Activated T-cell treated with anti-CD3 and anti-CD28 coated beads, Interleukin-2, amount 50 U/mL, for 24 hours (primary cell): ENCODE data around the gene NFATC4.
"Not testable (repeated sequence)": the region's sequence is repeated elsewhere in the genome, so short reads cannot be mapped to it uniquely, and the experiment has no call there.

ENCODE experiments used
- DNase-seq: peaks from one replicate; pipeline ENCODE4 v3.0.0-alpha.2; 2020
- H3K27ac Mint-ChIP-seq: 2 replicates; pipeline ENCODE4 v1.8.0; 2020; ENCODE audit warnings: mild to moderate bottlenecking, mixed read lengths
- H3K27me3 Mint-ChIP-seq: 2 replicates; pipeline ENCODE4 v1.8.0; 2020; ENCODE audit warnings: mixed read lengths
- H3K36me3 Mint-ChIP-seq: 2 replicates; pipeline ENCODE4 v1.8.0; 2020; ENCODE audit warnings: low read depth, mixed read lengths
- H3K4me1 Mint-ChIP-seq: 2 replicates; pipeline ENCODE4 v1.8.0; 2020; ENCODE audit warnings: low read depth, mixed read lengths
- H3K4me3 Mint-ChIP-seq: 2 replicates; pipeline ENCODE4 v1.8.0; 2020; ENCODE audit warnings: mild to moderate bottlenecking, moderate library complexity, mixed read lengths
- H3K9me3 Mint-ChIP-seq: 2 replicates; pipeline ENCODE4 v1.8.0; 2020; ENCODE audit warnings: mixed read lengths

Gene NFATC4

DNA sequence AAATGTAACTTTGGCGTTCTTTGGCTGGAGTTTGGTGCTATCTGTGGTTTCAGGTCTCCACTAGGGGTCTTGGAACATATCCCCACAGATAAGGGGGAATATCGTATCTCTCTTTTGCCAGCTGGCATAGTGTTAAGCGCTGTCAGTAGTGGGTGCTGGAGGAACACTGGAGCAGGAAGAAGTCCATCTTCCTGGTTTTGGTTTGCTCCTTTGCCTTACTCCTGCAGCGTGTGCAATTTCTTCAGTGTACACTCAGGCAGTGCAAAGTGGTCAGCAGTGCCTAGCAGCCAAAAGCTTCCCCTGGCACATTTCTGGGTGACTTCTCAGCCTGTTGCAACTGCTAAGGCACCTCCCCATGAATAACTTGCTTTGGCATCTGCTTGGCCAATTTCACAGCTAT lies 16.5 kb upstream of the NFATC4 start:
- H3K4me1 Mint-ChIP-seq, result peaks cover 3% of the 10 kb centered on the region
- peaks cover 60% of the 10 kb centered on the region for H3K27me3 Mint-ChIP-seq
- H3K36me3 Mint-ChIP-seq, result no peaks in the 10 kb centered on the region
- H3K9me3 Mint-ChIP-seq, result no peaks in the 10 kb centered on the region
- H3K4me3 Mint-ChIP-seq, result no peak overlapping the region
- no peak overlapping the region for H3K27ac Mint-ChIP-seq
- no peak for DNase-seq

DNA sequence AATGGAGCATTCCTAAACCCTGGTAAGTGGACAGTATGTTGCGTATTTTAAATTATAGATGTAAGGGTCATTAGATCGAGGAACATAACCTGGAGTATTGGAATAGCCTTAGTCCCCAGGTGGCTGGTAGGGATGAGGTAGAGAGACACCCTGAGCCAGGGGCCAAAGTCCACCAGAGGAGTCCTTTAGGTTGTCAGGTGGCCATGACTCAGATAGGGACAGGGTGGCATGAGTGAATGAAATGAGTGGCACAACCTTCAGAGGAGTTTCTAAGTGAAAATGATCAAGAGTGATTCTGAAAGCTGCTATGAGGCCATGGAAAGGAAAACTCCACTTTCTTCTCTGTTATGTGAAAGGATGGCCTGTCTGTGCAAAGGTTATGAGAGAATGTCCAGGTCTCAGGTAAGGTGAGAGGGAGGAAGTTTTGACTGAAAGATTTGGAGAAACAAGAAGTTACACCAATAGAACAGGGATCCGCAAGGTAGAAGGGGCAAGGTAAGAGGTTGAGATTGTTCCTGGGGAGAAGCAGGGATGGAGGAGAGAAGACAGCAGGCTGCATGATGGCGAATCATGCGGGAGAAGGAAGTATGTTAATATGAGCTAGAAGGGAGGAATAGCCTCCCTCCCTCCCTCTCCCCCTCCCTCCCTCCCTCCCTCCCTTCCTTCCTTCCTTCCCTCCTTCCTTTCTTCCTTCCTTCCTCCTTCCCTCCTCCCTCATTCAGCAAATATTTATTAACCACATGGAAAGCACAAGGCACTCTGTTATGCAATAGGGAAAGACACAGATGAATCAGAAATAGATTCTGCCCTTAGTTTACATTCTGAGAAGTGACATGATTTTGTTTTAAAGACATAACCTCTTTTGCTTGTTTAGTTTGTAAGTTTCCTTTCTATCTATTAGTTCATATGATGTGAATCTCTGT lies 14.2 kb upstream of the NFATC4 start:
- Mint-ChIP-seq H3K27me3 (peaks cover 56% of the 10 kb centered on the region), H3K36me3 (no peaks in the 10 kb centered on the region), H3K4me1 (peaks cover 3% of the 10 kb centered on the region), H3K9me3 (no peaks in the 10 kb centered on the region), H3K27ac (peak overlapping the region; percentile 38), H3K4me3 (no peak overlapping the region)
- no peak for DNase-seq

DNA sequence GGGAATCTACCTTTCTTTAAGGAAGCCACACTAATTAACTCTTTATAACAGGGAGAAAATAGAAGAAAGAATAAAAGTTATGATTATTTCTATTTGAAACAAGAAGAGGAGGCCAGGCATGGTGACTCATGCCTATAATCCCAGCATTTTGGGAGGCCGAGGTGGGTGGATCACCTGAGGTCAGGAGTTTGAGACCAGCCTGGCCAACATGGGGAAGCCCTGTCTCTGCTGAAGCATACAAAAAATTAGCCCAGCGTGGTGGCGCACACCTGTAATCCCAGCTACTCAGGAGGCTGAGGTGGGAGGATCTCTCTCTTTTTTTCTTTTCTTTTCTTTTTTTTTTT lies 13.5 kb upstream of the NFATC4 start:
- not testable (repeated sequence) for H3K9me3 Mint-ChIP-seq, H3K36me3 Mint-ChIP-seq, H3K27ac Mint-ChIP-seq, DNase-seq, H3K4me1 Mint-ChIP-seq, H3K4me3 Mint-ChIP-seq
- peaks cover 54% of the 10 kb centered on the region for H3K27me3 Mint-ChIP-seq

DNA sequence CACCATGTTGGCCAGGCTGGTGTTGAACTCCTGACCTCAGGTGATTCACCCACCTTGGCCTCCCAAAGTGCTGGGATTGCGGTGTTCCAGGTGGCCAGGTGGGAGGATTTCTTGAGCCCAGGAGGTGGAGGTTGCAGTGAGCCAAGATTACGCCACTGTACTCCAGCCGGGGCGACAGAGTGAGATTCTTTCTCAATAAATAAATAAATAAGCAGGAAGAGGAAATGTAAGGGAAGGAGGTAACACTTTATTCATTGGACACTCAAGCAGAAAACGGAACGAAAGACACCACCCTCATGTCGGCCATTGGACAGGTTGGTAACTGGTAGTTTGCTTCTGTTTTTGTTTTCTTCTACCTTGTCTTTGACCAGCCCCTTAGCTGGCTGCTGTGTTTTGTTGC lies 13.0 kb upstream of the NFATC4 start:
- peaks cover 3% of the 10 kb centered on the region for H3K4me1 Mint-ChIP-seq
- no peak overlapping the region for H3K27ac Mint-ChIP-seq
- H3K36me3 Mint-ChIP-seq, result no peaks in the 10 kb centered on the region
- peaks cover 52% of the 10 kb centered on the region for H3K27me3 Mint-ChIP-seq
- no peaks in the 10 kb centered on the region for H3K9me3 Mint-ChIP-seq
- H3K4me3 Mint-ChIP-seq, result no peak overlapping the region
- no peak for DNase-seq

DNA sequence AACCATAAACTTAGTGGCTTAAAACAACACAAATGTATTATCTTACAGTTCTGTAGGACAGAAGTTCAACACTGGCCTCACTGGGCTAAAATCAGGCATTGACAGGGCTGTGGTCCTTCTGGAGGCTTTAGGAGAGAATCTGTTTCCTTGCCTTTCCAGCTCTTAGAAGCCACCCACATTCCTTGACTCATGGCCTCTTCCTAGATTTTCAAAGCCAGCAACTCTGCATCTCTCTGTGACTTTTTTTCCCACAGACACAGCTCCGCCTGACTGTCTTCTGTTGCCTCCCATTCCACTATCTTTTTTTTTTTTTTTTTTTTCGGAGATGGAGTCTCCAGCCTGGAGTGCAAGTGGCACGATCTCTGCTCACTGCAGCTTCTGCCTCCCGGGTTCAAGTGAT lies 11.8 kb upstream of the NFATC4 start:
- H3K36me3 Mint-ChIP-seq, result no peaks in the 10 kb centered on the region
- peaks cover 48% of the 10 kb centered on the region for H3K27me3 Mint-ChIP-seq
- DNase-seq, result no peak
- no peak overlapping the region for H3K27ac Mint-ChIP-seq
- peaks cover 3% of the 10 kb centered on the region for H3K4me1 Mint-ChIP-seq
- no peak overlapping the region for H3K4me3 Mint-ChIP-seq
- H3K9me3 Mint-ChIP-seq, result no peaks in the 10 kb centered on the region

DNA sequence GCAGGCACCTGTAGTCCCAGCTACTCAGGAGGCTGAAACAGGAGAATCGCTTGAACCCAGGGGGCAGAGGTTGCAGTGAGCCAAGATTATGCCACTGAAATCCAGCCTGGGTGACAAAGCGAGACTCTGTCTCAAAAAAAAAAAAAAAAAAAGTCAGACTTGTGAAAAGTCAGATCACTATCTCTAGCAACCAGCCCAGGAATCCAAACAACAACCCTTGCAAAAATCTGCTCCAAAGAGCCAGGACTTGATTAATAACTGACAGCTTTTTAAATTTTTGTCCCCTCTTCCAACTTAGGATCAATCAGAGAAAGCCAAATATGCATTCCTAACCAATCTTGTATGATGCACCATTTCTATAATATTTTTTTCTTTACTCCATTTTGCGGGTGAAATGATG lies 7.7 kb upstream of the NFATC4 start:
- no peaks in the 10 kb centered on the region for H3K36me3 Mint-ChIP-seq
- peaks cover 39% of the 10 kb centered on the region for H3K27me3 Mint-ChIP-seq

DNA sequence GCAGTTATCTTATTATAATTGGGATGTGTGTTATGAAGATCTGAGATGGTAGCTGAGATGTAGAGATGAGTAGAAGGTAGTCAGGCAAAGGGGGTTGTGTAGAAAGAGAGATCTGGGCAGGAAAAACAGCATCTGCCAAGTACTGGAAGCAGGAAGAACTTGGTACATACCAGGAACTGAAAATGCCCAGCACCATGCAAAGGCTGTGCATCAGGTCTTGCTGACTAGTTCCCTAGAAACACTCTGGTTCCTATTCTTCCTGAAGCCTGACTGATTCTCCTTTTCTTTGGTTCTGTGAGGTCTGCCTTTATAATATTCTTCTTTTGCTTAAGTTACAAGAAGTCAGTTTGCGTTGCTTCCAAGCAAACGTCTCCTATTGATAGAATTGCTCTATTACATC lies 6.7 kb upstream of the NFATC4 start:
- Mint-ChIP-seq H3K27ac (no peak overlapping the region), H3K9me3 (no peaks in the 10 kb centered on the region), H3K36me3 (no peaks in the 10 kb centered on the region), H3K4me3 (no peak overlapping the region), H3K27me3 (peaks cover 48% of the 10 kb centered on the region), H3K4me1 (peaks cover 11% of the 10 kb centered on the region)
- no peak for DNase-seq

More for the DNA sequence above, 7.7 kb upstream of the NFATC4 start:
- peaks cover 3% of the 10 kb centered on the region for H3K4me1 Mint-ChIP-seq
- H3K27ac Mint-ChIP-seq, result no peak overlapping the region
- no peak overlapping the region for H3K4me3 Mint-ChIP-seq
- no peak for DNase-seq
- no peaks in the 10 kb centered on the region for H3K9me3 Mint-ChIP-seq

DNA sequence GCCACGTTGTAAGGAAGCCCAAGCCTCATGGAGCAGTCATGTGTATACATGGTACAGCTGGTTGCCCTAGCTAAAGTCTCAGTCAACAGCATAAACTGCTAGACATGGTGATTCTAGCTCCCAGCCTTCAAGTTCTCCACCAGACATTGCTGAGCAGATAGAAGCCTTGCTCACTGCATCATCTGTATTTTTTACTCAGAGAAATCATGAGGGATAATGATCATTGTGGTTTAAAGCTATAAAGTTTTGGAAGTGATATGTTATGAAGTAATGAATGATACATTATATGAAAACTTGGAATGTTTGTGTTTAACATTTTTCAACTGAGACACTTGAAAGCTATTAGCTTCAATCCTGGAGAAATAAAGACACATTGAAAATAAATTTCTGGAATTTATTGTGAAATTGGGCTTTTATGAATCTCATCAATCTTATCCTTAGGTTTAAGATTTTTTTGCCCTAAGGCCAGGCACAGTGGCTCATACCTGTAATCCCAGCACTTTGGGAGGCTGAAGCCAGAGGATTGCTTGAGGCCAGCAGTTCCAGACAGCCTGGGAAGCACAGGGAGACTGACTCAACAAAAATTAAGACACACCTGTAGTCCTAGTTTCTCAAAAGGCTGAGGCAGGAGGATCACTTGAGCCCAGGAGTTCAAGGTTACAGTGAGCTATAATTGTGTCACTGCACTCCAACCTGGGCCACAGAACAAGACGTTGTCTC lies 5.6 kb upstream of the NFATC4 start:
- Mint-ChIP-seq H3K4me3 (no peak overlapping the region), H3K9me3 (no peaks in the 10 kb centered on the region), H3K4me1 (peaks cover 19% of the 10 kb centered on the region), H3K36me3 (no peaks in the 10 kb centered on the region), H3K27ac (no peak overlapping the region), H3K27me3 (peaks cover 53% of the 10 kb centered on the region)
- no peak for DNase-seq

DNA sequence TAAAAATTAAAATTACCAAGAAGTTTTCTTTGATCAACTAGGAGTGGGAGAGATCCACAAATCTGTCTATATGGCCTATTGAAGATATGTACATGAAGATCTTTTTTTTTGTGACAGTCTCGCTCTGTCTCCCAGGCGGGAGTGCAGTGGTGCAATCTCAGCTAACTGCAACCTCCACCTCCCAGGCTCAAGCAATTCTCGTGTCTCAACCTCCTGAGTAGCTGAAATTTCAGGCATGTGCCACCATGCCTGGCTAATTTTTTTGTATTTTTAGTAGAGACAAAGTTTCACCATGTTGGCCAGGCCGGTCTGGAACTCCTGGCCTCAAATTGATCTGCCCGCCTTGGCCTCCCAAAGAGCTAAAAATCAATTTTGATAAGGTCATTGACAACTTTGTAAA lies 4.6 kb upstream of the NFATC4 start:
- Mint-ChIP-seq H3K9me3 (no peaks in the 10 kb centered on the region), H3K36me3 (no peaks in the 10 kb centered on the region), H3K27ac (no peak overlapping the region), H3K4me1 (peaks cover 26% of the 10 kb centered on the region), H3K27me3 (peaks cover 57% of the 10 kb centered on the region), H3K4me3 (no peak overlapping the region)
- no peak for DNase-seq

DNA sequence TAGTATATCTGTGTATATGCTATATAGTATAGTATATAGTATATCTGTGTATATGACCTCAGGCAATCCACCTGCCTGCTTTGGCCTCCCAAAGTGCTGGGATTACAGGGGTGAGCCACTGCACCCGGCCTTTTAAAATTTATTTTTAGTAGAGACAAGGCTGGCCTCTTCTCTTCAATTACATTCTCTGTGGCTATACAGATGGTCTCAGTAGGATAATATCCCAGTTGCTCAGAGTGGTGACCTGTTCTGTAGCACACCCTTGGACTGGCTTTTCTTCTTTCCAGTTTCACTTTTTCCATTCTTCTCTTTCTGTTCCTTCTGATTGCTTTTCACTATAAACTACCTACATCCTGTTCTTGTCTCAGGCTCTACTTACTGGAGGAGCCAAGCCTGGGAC lies 3.1 kb upstream of the NFATC4 start:
- no peaks in the 10 kb centered on the region for H3K9me3 Mint-ChIP-seq
- no peak for DNase-seq
- no peak overlapping the region for H3K27ac Mint-ChIP-seq
- H3K36me3 Mint-ChIP-seq, result no peaks in the 10 kb centered on the region
- H3K4me3 Mint-ChIP-seq, result no peak overlapping the region
- peaks cover 61% of the 10 kb centered on the region for H3K27me3 Mint-ChIP-seq
- H3K4me1 Mint-ChIP-seq, result peaks cover 26% of the 10 kb centered on the region

DNA sequence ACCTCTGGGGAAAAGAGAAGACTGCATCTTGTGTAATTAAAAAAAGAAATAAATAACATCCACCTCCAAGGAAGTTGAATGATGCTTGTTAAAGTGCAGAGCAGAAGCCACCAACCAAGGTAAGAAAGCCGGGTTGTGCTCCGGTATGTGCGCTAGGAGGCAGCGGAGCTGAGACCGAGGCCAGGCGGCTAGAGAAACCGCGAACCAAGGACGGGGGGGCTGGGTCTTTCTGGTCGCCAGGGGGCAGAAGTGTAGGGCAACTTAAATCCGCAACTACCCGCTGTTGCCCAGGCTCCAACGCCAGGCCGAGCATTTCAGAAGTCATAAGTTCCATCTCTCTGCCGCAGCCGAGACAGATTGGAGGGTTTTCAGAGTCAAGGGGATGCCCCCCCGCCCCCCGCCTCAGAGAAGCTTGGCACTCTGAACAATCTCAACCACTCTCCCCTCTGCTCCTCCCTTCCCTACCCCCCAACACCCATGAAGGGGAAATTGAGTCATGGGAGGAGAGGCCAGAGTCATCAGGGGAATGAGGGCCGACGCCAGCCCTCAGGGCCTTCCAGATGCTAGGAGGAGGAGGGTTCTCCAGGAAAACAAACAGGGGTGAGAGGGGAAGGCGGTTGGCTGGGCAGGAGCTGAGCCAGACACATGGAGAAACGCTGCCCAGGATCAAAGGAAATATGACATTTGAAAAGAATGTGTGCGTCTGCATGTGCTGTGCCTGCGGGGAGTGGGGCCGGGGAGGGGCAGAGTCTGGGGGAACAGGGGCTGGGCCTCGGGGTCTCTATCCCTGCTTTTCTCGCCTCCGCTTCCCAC lies 2.2 kb upstream of the NFATC4 start:
- Mint-ChIP-seq H3K27ac (peak overlapping the region; percentile 68), H3K4me1 (peaks cover 26% of the 10 kb centered on the region), H3K27me3 (peaks cover 55% of the 10 kb centered on the region), H3K9me3 (no peaks in the 10 kb centered on the region), H3K4me3 (peak overlapping the region; percentile 59), H3K36me3 (no peaks in the 10 kb centered on the region)
- peak; percentile 76 for DNase-seq

DNA sequence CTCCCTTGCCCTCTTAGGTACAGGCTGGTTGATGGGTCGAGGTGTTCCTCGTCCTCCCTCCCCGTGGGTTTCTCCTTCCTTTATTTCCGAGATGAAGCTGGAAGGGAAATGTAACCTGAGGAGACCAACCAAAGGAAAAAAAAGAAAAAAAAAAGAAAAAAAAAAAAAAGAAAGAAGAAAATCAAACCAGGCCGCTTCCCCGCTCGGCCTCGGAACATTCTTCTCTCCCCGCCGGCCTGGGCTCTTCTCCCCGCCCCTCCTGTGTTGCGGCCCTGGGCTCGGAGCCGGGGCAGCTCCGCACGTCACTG lies 1.6 kb upstream of the NFATC4 start:
- DNase-seq, result no peak
- Mint-ChIP-seq H3K4me1 (peaks cover 26% of the 10 kb centered on the region), H3K4me3 (peak overlapping the region; percentile 59), H3K27ac (no peak overlapping the region), H3K9me3 (no peaks in the 10 kb centered on the region), H3K27me3 (peaks cover 52% of the 10 kb centered on the region), H3K36me3 (no peaks in the 10 kb centered on the region)

DNA sequence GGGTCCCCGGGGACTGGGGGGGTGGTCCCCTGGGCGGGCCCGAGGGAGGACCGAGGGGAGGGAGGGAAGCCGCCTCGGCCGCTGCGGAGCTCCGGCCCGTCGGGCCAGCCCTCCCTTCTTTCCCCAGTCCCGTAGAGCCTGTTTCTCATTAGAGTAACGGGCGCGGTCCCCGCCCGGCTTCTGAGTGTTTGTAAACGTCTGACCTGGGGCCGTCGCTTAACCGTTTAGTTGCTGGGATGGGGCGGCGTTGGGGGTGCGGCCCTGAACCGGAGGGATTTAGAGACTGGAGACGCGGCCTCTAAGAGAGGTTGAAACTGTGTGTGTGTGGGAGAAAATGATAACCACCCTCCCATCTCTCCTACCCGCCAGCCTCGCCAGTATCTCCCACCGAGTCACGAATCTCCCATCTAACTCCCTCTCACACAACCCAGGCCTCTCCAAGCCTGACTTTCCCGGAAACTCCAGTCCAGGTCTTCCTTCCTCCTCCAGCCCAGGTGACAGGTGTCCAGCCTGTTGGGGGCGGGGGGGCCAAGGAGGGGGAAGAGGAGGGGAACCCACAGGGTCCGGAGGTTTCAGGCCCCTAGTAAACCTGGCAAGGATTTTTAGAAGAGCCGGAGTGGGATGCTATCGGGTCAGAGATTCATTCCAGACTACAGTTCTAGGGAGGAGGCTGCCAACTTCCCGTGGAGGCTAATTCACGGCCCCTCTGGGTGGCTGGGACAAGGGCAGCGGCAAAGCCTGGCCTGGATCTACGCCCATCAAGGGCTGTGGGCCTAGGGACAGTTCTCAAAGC lies 1.1 kb upstream of the NFATC4 start:
- Mint-ChIP-seq H3K9me3 (no peaks in the 10 kb centered on the region), H3K27ac (peak overlapping the region; percentile 18), H3K4me1 (peaks cover 26% of the 10 kb centered on the region), H3K36me3 (no peaks in the 10 kb centered on the region), H3K27me3 (peaks cover 46% of the 10 kb centered on the region), H3K4me3 (peak overlapping the region; percentile 64)
- DNase-seq, result peak; percentile 55

DNA sequence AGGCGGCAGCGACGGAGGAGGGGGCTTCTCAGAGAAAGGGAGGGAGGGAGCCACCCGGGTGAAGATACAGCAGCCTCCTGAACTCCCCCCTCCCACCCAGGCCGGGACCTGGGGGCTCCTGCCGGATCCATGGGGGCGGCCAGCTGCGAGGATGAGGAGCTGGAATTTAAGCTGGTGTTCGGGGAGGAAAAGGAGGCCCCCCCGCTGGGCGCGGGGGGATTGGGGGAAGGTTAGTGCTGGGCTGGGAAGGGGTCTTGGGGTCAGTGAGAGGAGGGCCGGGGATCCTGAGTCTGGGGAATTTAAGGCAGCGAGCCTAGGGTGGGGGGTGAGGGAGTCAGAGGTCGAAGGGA lies 203 bp downstream of the NFATC4 start:
- H3K36me3 Mint-ChIP-seq, result no peaks in the 10 kb centered on the region
- H3K27ac Mint-ChIP-seq, result no peak overlapping the region
- H3K4me3 Mint-ChIP-seq, result peak overlapping the region; percentile 39
- no peaks in the 10 kb centered on the region for H3K9me3 Mint-ChIP-seq
- no peak for DNase-seq
- peaks cover 26% of the 10 kb centered on the region for H3K4me1 Mint-ChIP-seq
- peaks cover 43% of the 10 kb centered on the region for H3K27me3 Mint-ChIP-seq
